Activated naive CD8-positive, alpha-beta T cell treated with anti-CD3 and anti-CD28 coated beads for 36 hours (primary cell): ENCODE data around the gene LRCOL1. TPM values are rescaled to one million over a fixed set of nuclear protein-coding genes. Genes with fewer than 3 reads are reported as not detected.

Experiments
- DNase-seq: peaks from one replicate; pipeline ENCODE4 v3.0.0; 2021
- H3K27ac Mint-ChIP-seq: one replicate; pipeline ENCODE4 v1.8.0; 2022; ENCODE audit warnings: mild to moderate bottlenecking, moderate library complexity, mixed read lengths
- H3K27me3 Mint-ChIP-seq: one replicate; pipeline ENCODE4 v1.8.0; 2022; ENCODE audit warnings: mild to moderate bottlenecking, mixed read lengths
- H3K36me3 Mint-ChIP-seq: one replicate; pipeline ENCODE4 v1.8.0; 2021; ENCODE audit warnings: mild to moderate bottlenecking, mixed read lengths
- H3K4me1 Mint-ChIP-seq: one replicate; pipeline ENCODE4 v1.8.0; 2021; ENCODE audit warnings: mixed read lengths
- H3K4me3 Mint-ChIP-seq: one replicate; pipeline ENCODE4 v1.8.0; 2022; ENCODE audit warnings: mild to moderate bottlenecking, moderate library complexity, mixed read lengths
- H3K9me3 Mint-ChIP-seq: one replicate; pipeline ENCODE4 v1.8.0; 2022; ENCODE audit warnings: mixed read lengths
- total RNA-seq, 2 experiments: library from RNA; stranded (reverse); gene quantifications; one replicate each; pipeline ENCODE4 v1.2.3, GENCODE V29; 2021

Gene LRCOL1
- total RNA-seq, 2 experiments from 2014 or later: not detected

- Mint-ChIP-seq H3K27ac (no peak overlapping the region), H3K4me3 (no peak overlapping the region), H3K4me1 (no peaks in the 10 kb centered on the region), H3K27me3 (peaks cover 2% of the 10 kb centered on the region), H3K9me3 (no peaks in the 10 kb centered on the region), H3K36me3 (peaks cover 22% of the 10 kb centered on the region)
- no peak for DNase-seq
These were observed 15.5 kb upstream of the LRCOL1 start for GRCh38 chr12:132625731-132626430.

DNA sequence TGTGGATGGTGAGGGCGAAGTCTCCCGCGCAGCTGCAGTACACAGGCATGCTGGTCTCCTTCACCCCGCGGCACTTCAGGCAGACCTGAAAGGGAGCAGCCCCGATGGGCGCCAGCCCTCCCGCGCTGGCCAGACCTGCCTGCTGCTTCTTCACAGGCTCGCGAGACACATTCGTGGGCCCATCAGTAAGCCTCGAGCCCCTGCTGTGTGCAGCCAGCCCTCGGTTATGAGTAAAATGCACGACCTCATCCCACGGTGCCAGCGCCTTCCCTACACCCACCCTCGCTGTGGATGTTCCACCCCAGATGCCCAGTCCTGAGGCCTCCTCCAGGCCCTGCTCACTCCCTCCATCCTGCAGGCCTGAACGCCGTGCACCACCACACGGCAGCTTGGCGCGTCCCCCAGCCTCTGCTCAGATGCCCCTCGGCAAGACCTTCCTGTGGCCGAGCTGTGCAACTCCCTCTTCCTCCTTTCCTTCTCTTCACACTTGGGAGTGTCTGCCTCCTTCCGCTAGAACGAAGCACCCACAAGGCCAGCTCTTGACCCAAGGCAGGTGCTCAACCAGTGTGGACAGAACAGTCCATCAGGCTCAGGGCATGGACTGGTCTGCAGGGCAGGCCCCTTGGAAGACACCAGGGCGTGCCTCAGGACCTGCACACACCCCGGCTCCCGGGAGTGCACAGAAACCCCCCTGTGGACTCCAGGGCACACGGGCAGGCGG is 14.7 kb upstream of the LRCOL1 start:
- Mint-ChIP-seq H3K4me3 (no peak overlapping the region), H3K36me3 (peaks cover 17% of the 10 kb centered on the region), H3K27me3 (peaks cover 6% of the 10 kb centered on the region), H3K9me3 (no peaks in the 10 kb centered on the region), H3K4me1 (no peaks in the 10 kb centered on the region), H3K27ac (peak overlapping the region; percentile 3)
- no peak for DNase-seq

DNA sequence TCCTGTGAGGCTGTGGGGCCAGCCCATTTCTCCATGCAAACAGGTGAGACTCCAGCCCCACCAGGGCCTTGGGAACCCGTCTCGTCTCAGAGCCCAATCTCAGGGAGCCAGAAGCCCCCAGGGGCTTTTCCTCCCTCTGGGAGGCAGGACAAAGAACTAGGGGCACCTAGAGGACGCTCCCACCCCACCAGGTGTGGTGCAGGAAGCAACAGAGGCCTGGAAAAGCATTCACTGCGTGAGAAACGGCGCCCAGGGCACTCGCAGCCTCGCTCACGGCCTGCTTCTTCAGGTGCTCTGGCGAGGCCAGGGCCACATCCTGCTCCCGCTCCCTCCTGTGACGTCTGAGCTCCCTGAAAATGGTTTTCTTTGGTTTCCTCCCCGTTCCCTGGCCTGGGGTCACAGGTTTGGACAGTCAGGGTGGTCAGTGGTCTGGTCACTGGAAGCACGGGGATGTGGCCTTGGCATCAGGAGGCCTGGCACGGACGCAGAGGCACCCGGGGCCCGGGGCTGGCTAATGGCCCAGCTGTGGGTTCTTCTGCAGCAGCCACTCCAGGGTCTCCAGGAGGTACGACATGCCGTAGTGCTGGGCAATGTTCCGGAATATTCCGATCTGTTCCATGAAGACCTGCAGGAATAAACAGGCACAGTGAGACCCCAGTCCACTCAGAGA is 13.9 kb upstream of the LRCOL1 start:
- Mint-ChIP-seq H3K9me3 (no peaks in the 10 kb centered on the region), H3K27ac (no peak overlapping the region), H3K4me3 (no peak overlapping the region), H3K36me3 (peaks cover 10% of the 10 kb centered on the region), H3K27me3 (peaks cover 8% of the 10 kb centered on the region), H3K4me1 (no peaks in the 10 kb centered on the region)
- DNase-seq: no peak

DNA sequence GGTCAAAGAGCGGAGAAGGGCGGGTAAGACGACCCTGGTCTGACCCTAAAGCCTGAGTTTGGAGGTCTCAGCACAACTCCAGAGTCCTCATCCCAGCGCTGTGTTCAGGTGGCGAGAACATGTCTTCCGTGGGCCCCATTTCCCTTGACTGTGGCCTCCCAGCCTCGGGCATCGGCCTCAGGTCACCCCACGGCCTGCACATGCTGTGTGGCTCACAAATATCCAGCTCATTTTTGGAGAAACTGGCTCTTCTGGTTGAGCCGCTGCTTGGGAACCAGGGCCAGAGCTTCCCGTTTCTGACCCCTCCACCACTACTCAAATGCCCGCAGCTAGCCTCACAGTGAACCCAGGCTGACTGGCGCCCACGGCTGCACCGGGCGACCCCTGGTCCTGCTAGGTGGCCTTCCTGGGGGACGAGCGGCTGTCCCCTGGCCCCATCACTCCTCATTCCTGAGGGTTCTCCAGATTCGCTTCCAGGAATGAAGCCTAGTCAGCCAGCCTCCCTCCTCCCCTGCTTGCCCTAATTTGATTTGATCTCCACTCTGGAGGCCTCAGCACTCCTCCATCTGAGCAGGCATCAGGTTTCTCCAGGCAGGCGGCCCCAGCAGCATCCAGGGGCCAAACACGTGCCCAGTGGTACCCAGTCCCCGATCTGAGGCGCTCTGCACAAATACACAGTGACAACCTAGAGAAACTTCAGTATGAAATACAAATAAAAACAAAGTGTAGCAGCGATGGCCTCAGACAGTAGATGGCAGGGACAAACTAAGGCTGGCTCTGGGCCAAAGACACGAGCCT is 12.9 kb upstream of the LRCOL1 start:
- DNase-seq: no peak
- Mint-ChIP-seq H3K27me3 (peaks cover 8% of the 10 kb centered on the region), H3K27ac (no peak overlapping the region), H3K36me3 (peaks cover 3% of the 10 kb centered on the region), H3K9me3 (no peaks in the 10 kb centered on the region), H3K4me3 (no peak overlapping the region), H3K4me1 (no peaks in the 10 kb centered on the region)

GRCh38 chr12:132622437-132623071 is 12.2 kb upstream of the LRCOL1 start:
- Mint-ChIP-seq H3K9me3 (no peaks in the 10 kb centered on the region), H3K27ac (no peak overlapping the region), H3K4me3 (no peak overlapping the region), H3K27me3 (peaks cover 16% of the 10 kb centered on the region), H3K36me3 (peaks cover 4% of the 10 kb centered on the region), H3K4me1 (peaks cover 4% of the 10 kb centered on the region)
- DNase-seq: no peak

- Mint-ChIP-seq H3K36me3 (peaks cover 4% of the 10 kb centered on the region), H3K27ac (no peak overlapping the region), H3K27me3 (peaks cover 23% of the 10 kb centered on the region), H3K4me3 (no peak overlapping the region), H3K4me1 (peaks cover 5% of the 10 kb centered on the region), H3K9me3 (peaks cover 1% of the 10 kb centered on the region)
- DNase-seq: no peak
These were observed 11.5 kb upstream of the LRCOL1 start for GRCh38 chr12:132621657-132622435.

DNA sequence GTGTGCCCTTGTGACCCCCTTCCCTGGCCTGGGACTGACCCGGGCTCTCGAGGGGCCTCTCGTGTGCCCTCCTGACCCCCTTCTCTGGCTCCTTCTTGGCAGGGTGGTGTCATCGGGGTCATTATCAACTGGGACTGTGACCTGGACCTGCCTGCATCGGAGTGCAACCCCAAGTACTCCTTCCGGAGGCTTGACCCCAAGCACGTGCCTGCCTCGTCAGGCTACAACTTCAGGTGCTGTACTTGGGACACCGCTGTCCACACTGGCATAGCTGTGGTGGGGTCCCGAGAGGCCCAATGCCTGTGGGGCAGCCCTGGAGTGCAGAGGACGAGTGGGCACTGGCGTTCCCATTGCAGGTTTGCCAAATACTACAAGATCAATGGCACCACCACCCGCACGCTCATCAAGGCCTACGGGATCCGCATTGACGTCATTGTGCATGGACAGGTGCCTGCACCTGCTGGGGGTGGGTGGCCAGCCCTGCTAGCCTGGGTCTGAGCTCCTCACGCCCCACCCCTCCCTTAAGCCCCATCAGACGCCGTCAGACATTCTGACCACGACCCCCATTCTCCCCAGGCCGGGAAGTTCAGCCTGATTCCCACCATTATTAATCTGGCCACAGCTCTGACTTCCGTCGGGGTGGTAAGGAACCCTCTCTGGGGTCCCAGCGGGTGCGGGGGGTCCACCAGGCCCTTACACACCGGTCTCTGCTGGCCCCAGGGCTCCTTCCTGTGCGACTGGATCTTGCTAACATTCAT is 10.7 kb upstream of the LRCOL1 start:
- Mint-ChIP-seq H3K36me3 (peaks cover 4% of the 10 kb centered on the region), H3K9me3 (peaks cover 1% of the 10 kb centered on the region), H3K4me3 (no peak overlapping the region), H3K27ac (no peak overlapping the region), H3K4me1 (peaks cover 5% of the 10 kb centered on the region), H3K27me3 (peaks cover 30% of the 10 kb centered on the region)
- DNase-seq: no peak

- peaks cover 38% of the 10 kb centered on the region for H3K27me3 Mint-ChIP-seq
- peaks cover 3% of the 10 kb centered on the region for H3K36me3 Mint-ChIP-seq
- peaks cover 5% of the 10 kb centered on the region for H3K4me1 Mint-ChIP-seq
These were observed 9.9 kb upstream of the LRCOL1 start for GRCh38 chr12:132620113-132620898.

DNA sequence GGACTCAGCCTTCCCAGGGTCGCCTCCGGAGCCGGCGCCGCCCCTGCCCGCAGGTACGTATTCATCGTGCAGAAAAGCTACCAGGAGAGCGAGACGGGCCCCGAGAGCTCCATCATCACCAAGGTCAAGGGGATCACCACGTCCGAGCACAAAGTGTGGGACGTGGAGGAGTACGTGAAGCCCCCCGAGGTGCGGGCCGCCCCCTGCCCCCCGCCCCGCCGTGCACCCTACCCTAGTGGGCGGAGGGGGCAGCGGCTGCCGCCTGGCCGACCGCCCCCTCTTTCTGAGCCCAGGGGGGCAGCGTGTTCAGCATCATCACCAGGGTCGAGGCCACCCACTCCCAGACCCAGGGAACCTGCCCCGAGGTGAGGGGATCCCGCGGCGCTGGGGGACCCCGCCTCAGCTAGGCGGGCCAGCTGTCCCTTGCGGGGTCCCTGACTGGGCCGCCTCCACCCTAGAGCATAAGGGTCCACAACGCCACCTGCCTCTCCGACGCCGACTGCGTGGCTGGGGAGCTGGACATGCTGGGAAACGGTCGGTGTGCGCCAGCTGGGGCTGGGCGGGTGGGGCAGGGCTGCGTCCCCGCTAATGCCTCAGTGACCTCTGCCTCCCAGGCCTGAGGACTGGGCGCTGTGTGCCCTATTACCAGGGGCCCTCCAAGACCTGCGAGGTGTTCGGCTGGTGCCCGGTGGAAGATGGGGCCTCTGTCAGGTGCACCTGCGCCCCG is 9.2 kb upstream of the LRCOL1 start:
- H3K4me3 Mint-ChIP-seq: no peak overlapping the region
- peaks cover 3% of the 10 kb centered on the region for H3K9me3 Mint-ChIP-seq
- H3K27me3 Mint-ChIP-seq: peaks cover 44% of the 10 kb centered on the region
- H3K36me3 Mint-ChIP-seq: peaks cover 1% of the 10 kb centered on the region
- H3K27ac Mint-ChIP-seq: no peak overlapping the region
- peaks cover 10% of the 10 kb centered on the region for H3K4me1 Mint-ChIP-seq
- no peak for DNase-seq

More at GRCh38 chr12:132620113-132620898, 9.9 kb upstream of the LRCOL1 start:
- H3K27ac Mint-ChIP-seq: no peak overlapping the region
- DNase-seq: no peak
- no peak overlapping the region for H3K4me3 Mint-ChIP-seq
- H3K9me3 Mint-ChIP-seq: peaks cover 3% of the 10 kb centered on the region

- peaks cover 3% of the 10 kb centered on the region for H3K9me3 Mint-ChIP-seq
- no peak overlapping the region for H3K4me3 Mint-ChIP-seq
- peaks cover 1% of the 10 kb centered on the region for H3K36me3 Mint-ChIP-seq
- DNase-seq: no peak
- peaks cover 10% of the 10 kb centered on the region for H3K4me1 Mint-ChIP-seq
- peaks cover 44% of the 10 kb centered on the region for H3K27me3 Mint-ChIP-seq
- no peak overlapping the region for H3K27ac Mint-ChIP-seq
These were observed 8.6 kb upstream of the LRCOL1 start for GRCh38 chr12:132619071-132619385.

DNA sequence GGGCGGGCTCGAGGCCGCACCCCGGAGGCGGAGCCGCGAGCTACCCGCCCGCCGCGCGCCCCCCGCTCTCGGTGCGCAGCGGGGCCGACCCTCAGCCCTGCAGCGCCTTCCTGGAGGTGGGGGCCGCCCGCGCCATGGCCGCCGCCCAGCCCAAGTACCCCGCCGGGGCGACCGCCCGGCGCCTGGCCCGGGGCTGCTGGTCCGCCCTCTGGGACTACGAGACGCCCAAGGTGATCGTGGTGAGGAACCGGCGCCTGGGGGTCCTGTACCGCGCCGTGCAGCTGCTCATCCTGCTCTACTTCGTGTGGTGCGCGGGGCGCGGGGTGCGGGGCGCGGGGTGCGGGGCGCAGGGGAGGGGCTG is 8.3 kb upstream of the LRCOL1 start, which contains the start of gene P2RX2:
Gene P2RX2 (plus strand): TSS at position 94 of the 361 bp plus-strand sequence. CDS start 41 bp downstream, at position 135.
- Mint-ChIP-seq H3K27ac (no peak within 1 kb of the TSS), H3K9me3 (peaks cover 3% of the 10 kb centered on the region), H3K36me3 (peaks cover 1% of the 10 kb centered on the region), H3K4me3 (peak within 1 kb of the TSS; percentile 29), H3K27me3 (peaks cover 44% of the 10 kb centered on the region), H3K4me1 (peaks cover 10% of the 10 kb centered on the region)
- no peak for DNase-seq
